Mesenchymal stem cell (in vitro differentiated cells and primary cell): ENCODE data around the gene TEAD1.

Experiments used
- DNase-seq: peaks from one replicate; pipeline ENCODE4 v3.0.0-alpha.2; 2013
- H2AFZ ChIP-seq: one replicate; pipeline ENCODE4 v1.6.1; 2013; ENCODE audit warnings: low read depth, mild to moderate bottlenecking, control low read depth, inconsistent platforms, low read length, moderate library complexity
- H2AK5ac ChIP-seq: 2 replicates; pipeline ENCODE4 v1.6.1; 2013; ENCODE audit warnings: low read length, moderate library complexity, mild to moderate bottlenecking, inconsistent platforms; ENCODE audit not compliant: severe bottlenecking
- H2BK120ac ChIP-seq: one replicate; pipeline ENCODE4 v1.6.1; 2013; ENCODE audit warnings: low read depth, mild to moderate bottlenecking, inconsistent platforms, low read length, moderate library complexity
- H2BK12ac ChIP-seq, 2 experiments: one replicate each; pipeline ENCODE4 v1.6.1; 2013; ENCODE audit warnings: inconsistent platforms in 2 of 2, low read length in 2 of 2, mild to moderate bottlenecking in 2 of 2, moderate library complexity in 2 of 2, control low read depth in 1 of 2
- H2BK15ac ChIP-seq: one replicate; pipeline ENCODE4 v1.6.1; 2013; ENCODE audit warnings: mild to moderate bottlenecking, low read depth, inconsistent platforms; ENCODE audit not compliant: poor library complexity, severe bottlenecking
- H2BK5ac ChIP-seq: 2 replicates; pipeline ENCODE4 v1.6.1; 2013; ENCODE audit warnings: low read depth, mild to moderate bottlenecking, low read length, control low read depth, inconsistent platforms; ENCODE audit not compliant: poor library complexity, severe bottlenecking
- H3K14ac ChIP-seq, 2 experiments: one replicate each; pipeline ENCODE4 v1.6.1; 2013; ENCODE audit warnings: inconsistent platforms in 2 of 2, low read length in 2 of 2, control low read depth in 1 of 2, mild to moderate bottlenecking in 1 of 2, moderate library complexity in 1 of 2
- H3K18ac ChIP-seq, 2 experiments: one replicate each; pipeline ENCODE4 v1.6.1; 2013; ENCODE audit warnings: inconsistent platforms in 2 of 2, low read length in 2 of 2, control low read depth in 1 of 2, low read depth in 1 of 2, mild to moderate bottlenecking in 1 of 2
- H3K23ac ChIP-seq, 2 experiments: one replicate each; pipeline ENCODE4 v1.6.1; 2013; ENCODE audit warnings: inconsistent platforms in 2 of 2, low read length in 2 of 2, mild to moderate bottlenecking in 2 of 2, moderate library complexity in 2 of 2, control low read depth in 1 of 2
- H3K27ac ChIP-seq: 2 replicates; pipeline ENCODE4 v1.5.1; 2013; ENCODE audit warnings: mild to moderate bottlenecking, moderate library complexity, low read length, control low read depth, inconsistent platforms; ENCODE audit not compliant: poor library complexity, severe bottlenecking
- H3K27me3 ChIP-seq, 2 experiments: 2 replicates each; pipeline versions ENCODE4 v1.6.1 to v1.7.0; 2013; ENCODE audit warnings: low read length in 2 of 2, mild to moderate bottlenecking in 2 of 2, moderate library complexity in 2 of 2, control low read depth in 1 of 2, inconsistent platforms in 1 of 2; ENCODE audit not compliant: control insufficient read depth in 1 of 2, insufficient read depth in 1 of 2
- H3K36me3 ChIP-seq, 2 experiments: 2 replicates each; pipeline versions ENCODE4 v1.6.1 to v1.7.0; 2013; ENCODE audit warnings: low read length in 2 of 2, control low read depth in 1 of 2, inconsistent platforms in 1 of 2, low read depth in 1 of 2, mild to moderate bottlenecking in 1 of 2; ENCODE audit not compliant: insufficient read depth in 2 of 2, control insufficient read depth in 1 of 2
- H3K4ac ChIP-seq, 2 experiments: one replicate each; pipeline ENCODE4 v1.6.1; 2013; ENCODE audit warnings: inconsistent platforms in 2 of 2, low read length in 2 of 2, mild to moderate bottlenecking in 2 of 2, moderate library complexity in 2 of 2, control low read depth in 1 of 2, low read depth in 1 of 2
- H3K4me1 ChIP-seq: 2 replicates; pipeline ENCODE4 v1.6.1; 2013; ENCODE audit warnings: low read depth, low read length, control low read depth; ENCODE audit not compliant: control insufficient read depth, insufficient read depth
- H3K4me2 ChIP-seq: 2 replicates; pipeline ENCODE4 v1.6.1; 2013; ENCODE audit warnings: low read length, mild to moderate bottlenecking, inconsistent platforms; ENCODE audit not compliant: poor library complexity, severe bottlenecking
- H3K4me3 ChIP-seq, 2 experiments: 2 replicates each; pipeline versions ENCODE4 v1.5.1 to v1.7.0; 2013; ENCODE audit warnings: low read length in 2 of 2, mild to moderate bottlenecking in 2 of 2, control low read depth in 1 of 2, low read depth in 1 of 2; ENCODE audit not compliant: insufficient read depth in 1 of 2
- H3K79me1 ChIP-seq: replicated peaks from 2 replicates; pipeline ENCODE4 v1.6.1; 2013; ENCODE audit warnings: mild to moderate bottlenecking, control low read depth, low read length, inconsistent platforms; ENCODE audit not compliant: poor library complexity, severe bottlenecking
- H3K9ac ChIP-seq: 2 replicates; pipeline ENCODE4 v1.7.0; 2013; ENCODE audit warnings: mild to moderate bottlenecking, low read length, moderate library complexity
- H3K9me3 ChIP-seq: 2 replicates; pipeline ENCODE4 v1.7.0; 2013; ENCODE audit warnings: mild to moderate bottlenecking, low read length; ENCODE audit not compliant: control insufficient read depth
- H4K8ac ChIP-seq: one replicate; pipeline ENCODE4 v1.6.1; 2013; ENCODE audit warnings: inconsistent platforms, mild to moderate bottlenecking, low read length, moderate library complexity
- H4K91ac ChIP-seq: one replicate; pipeline ENCODE4 v1.6.1; 2013; ENCODE audit warnings: mild to moderate bottlenecking, low read length, inconsistent platforms
- WGBS: methylation state at CpG from one replicate; pipeline ENCODE4 v1.1.7; 2013; ENCODE audit warnings: mixed read lengths; 5-methylcytosine and 5-hydroxymethylcytosine counted together

Gene TEAD1

GRCh38 chr11:12831471-12832202 lies 157.4 kb downstream of the TEAD1 start:
- no peak overlapping the region for H2BK15ac ChIP-seq
- 63% methylated on average over 3 of the region's 5 CpGs for whole genome bisulfite sequencing
- no peak overlapping the region for H3K23ac ChIP-seq
- no peak overlapping the region for H2AK5ac ChIP-seq
- H3K27ac ChIP-seq, result no peak overlapping the region
- H4K91ac ChIP-seq, result no peak overlapping the region
- H2BK5ac ChIP-seq, result no peak overlapping the region
- H3K14ac ChIP-seq, result no peak overlapping the region
- no peaks in the 10 kb centered on the region for H3K36me3 ChIP-seq
- no peaks in the 10 kb centered on the region for H3K27me3 ChIP-seq
- no peak overlapping the region for H2AFZ ChIP-seq
- H3K9ac ChIP-seq, result no peak overlapping the region
- DNase-seq, result no peak
- peaks cover 5% of the 10 kb centered on the region for H3K4me1 ChIP-seq
- no peak overlapping the region for H4K8ac ChIP-seq
- no peak overlapping the region for H2BK12ac ChIP-seq
- H3K18ac ChIP-seq, result no peak overlapping the region
- no peak overlapping the region for H3K4me3 ChIP-seq
- H3K9me3 ChIP-seq, result no peaks in the 10 kb centered on the region
- no peak overlapping the region for H3K4me2 ChIP-seq
- no peak overlapping the region for H3K4ac ChIP-seq
- no peak overlapping the region for H2BK120ac ChIP-seq
- H3K79me1 ChIP-seq, result peaks cover 24% of the 10 kb centered on the region

GRCh38 chr11:12832480-12833224 lies 158.4 kb downstream of the TEAD1 start:
- Histone ChIP-seq H3K14ac (no peak overlapping the region), H3K4me3 (no peak overlapping the region), H3K4me1 (peaks cover 5% of the 10 kb centered on the region), H2BK5ac (no peak overlapping the region), H2BK15ac (no peak overlapping the region), H2BK12ac (no peak overlapping the region), H3K79me1 (peaks cover 24% of the 10 kb centered on the region), H2BK120ac (no peak overlapping the region), H2AK5ac (no peak overlapping the region), H3K27me3 (no peaks in the 10 kb centered on the region), H4K8ac (no peak overlapping the region), H3K36me3 (no peaks in the 10 kb centered on the region), H3K18ac (no peak overlapping the region), H3K4me2 (no peak overlapping the region), H3K9me3 (no peaks in the 10 kb centered on the region), H3K9ac (no peak overlapping the region), H3K27ac (no peak overlapping the region), H2AFZ (no peak overlapping the region), H3K4ac (no peak overlapping the region), H4K91ac (no peak overlapping the region), H3K23ac (no peak overlapping the region)
- no peak for DNase-seq
- WGBS, result 94% methylated on average over 2 of the region's 2 CpGs

- no peak overlapping the region for H3K14ac ChIP-seq
- no peak overlapping the region for H3K27ac ChIP-seq
- H2BK12ac ChIP-seq, result no peak overlapping the region
- H2BK120ac ChIP-seq, result no peak overlapping the region
- no peak for DNase-seq
- no peak overlapping the region for H3K18ac ChIP-seq
- H3K36me3 ChIP-seq, result no peaks in the 10 kb centered on the region
- no peak overlapping the region for H3K4ac ChIP-seq
- peaks cover 24% of the 10 kb centered on the region for H3K79me1 ChIP-seq
- no peak overlapping the region for H3K4me2 ChIP-seq
- no peak overlapping the region for H2BK15ac ChIP-seq
- no peak overlapping the region for H2BK5ac ChIP-seq
- H3K9me3 ChIP-seq, result no peaks in the 10 kb centered on the region
- no peak overlapping the region for H2AK5ac ChIP-seq
- H3K23ac ChIP-seq, result no peak overlapping the region
- H3K9ac ChIP-seq, result no peak overlapping the region
- no peaks in the 10 kb centered on the region for H3K27me3 ChIP-seq
- H3K4me1 ChIP-seq, result peaks cover 2% of the 10 kb centered on the region
- H4K91ac ChIP-seq, result no peak overlapping the region
- 100% methylated on average over 1 of the region's 2 CpGs for WGBS
- no peak overlapping the region for H2AFZ ChIP-seq
- no peak overlapping the region for H4K8ac ChIP-seq
- H3K4me3 ChIP-seq, result no peak overlapping the region
Measured at GRCh38 chr11:12834166-12834565, 159.9 kb downstream of the TEAD1 start.

GRCh38 chr11:12834630-12835029 lies 160.4 kb downstream of the TEAD1 start:
- DNase-seq, result no peak

More at GRCh38 chr11:12834630-12835029, 160.4 kb downstream of the TEAD1 start:
- Histone ChIP-seq H2BK15ac (no peak overlapping the region), H3K14ac (no peak overlapping the region), H2AFZ (no peak overlapping the region), H3K4me3 (no peak overlapping the region), H3K27me3 (no peaks in the 10 kb centered on the region), H3K4ac (no peak overlapping the region), H3K9ac (no peak overlapping the region), H2BK120ac (no peak overlapping the region), H3K4me2 (no peak overlapping the region), H4K8ac (no peak overlapping the region), H4K91ac (no peak overlapping the region), H3K4me1 (peaks cover 2% of the 10 kb centered on the region), H2AK5ac (no peak overlapping the region), H3K18ac (no peak overlapping the region), H3K23ac (no peak overlapping the region), H2BK12ac (no peak overlapping the region), H3K9me3 (no peaks in the 10 kb centered on the region), H2BK5ac (no peak overlapping the region), H3K36me3 (no peaks in the 10 kb centered on the region), H3K27ac (no peak overlapping the region), H3K79me1 (peaks cover 27% of the 10 kb centered on the region)
- 100% methylated on average over 1 of the region's 1 CpG for WGBS
